NCI-H2081 (cell line): ENCODE data around the gene IRAK1.

Source experiments
- DNase-seq, 2 experiments: peaks; one replicate each; lab custom pipeline; 2025; lab: John Stamatoyannopoulos, UW

The IRAK1 gene

DNA sequence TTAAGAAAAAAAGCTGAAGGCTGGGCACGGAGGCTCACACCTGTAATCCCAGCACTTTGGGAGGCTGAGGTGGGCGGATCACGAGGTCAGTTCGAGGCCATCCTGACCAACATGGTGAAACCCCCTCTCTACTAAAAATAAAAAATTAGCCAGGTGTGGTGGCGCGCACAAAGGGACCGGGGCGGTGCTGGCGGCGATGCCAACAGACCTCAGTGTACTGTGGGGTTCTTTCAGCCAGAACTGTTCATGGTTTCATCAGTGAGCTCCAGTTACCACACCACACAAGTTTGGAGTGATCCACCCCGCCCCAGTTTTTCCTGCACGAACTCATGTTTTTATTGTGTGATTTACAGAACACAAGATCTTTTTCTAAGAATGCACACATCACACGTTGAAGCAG is 21.2 kb upstream of the IRAK1 start:
- no peak for DNase-seq

DNA sequence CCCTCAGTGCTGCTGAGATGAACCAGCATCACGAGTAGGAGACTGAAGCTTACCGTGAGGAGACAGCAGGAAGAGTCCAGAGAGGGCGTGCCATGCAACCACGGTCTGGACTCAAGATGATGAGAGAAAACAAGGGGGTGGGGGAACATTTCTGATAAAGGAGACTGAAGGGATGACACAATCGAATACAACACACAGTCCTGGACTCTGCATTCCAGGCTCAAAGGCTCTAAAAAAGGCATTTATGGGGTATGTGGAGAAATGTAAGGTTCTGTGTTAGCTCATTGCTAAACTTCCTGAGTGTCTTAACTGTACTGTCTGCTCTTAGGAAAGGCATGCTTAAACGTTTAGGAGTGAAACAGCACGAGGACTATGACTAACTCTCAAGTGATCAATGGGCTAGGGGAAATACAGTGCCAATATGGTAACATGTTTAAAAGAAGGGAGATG is 20.6 kb upstream of the IRAK1 start:
- DNase-seq, result no peak

DNA sequence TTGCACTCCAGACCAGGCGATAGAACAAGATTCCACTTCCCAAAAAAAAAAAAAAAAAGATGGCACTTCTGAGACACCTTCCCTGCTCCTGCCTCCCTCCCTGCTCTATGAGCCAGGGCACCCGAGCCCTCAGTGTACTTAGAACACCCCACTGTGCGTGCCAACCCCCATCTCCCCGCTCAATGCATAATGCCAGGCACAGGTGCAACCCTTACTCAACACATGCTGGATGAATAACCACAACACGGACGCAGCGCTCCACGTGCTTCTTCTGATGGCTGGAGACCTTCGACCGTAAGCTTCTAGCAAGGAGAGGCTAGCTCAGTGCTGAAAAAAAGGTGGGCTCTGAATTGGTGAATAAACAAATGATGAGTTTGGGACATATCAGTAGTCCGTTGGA is 19.9 kb upstream of the IRAK1 start:
- no peak for DNase-seq

DNA sequence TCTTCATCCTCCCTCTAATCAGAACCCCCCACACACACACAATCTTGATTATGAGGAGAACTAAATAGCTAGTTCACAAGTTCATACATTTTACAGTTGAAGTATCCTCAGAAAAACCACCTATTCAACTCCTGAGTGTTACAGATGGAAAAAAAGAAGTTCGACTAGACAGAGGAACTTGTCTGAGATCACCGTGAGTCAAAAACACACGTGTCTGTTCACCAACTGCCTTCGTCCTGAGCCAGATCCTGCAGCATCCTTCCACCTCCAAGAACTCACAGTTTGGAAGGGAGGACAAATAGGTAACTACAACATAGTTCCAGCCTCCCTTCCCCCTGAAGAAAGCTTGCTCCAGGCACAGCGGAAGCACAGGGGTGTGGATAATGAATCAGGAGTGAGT is 19.0 kb upstream of the IRAK1 start:
- no peak for DNase-seq

DNA sequence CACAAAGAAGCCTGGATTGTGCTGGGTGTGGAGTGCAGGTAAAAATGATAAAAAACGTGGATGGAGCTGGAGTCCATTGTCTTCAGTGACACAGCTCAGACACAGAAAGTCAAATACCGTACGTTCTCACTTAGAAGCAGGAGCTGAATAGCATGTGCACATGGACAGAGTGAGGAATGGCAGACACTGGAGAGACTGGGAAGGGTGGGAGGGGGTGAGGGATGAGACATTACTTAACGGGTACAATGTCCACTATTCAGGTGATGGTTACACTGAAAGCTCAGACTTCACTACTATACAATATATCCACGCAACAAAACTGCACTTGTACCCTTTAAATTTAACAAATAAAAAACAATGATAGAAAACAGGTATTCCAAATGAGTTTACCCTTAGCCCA is 18.1 kb upstream of the IRAK1 start:
- no peak for DNase-seq

DNA sequence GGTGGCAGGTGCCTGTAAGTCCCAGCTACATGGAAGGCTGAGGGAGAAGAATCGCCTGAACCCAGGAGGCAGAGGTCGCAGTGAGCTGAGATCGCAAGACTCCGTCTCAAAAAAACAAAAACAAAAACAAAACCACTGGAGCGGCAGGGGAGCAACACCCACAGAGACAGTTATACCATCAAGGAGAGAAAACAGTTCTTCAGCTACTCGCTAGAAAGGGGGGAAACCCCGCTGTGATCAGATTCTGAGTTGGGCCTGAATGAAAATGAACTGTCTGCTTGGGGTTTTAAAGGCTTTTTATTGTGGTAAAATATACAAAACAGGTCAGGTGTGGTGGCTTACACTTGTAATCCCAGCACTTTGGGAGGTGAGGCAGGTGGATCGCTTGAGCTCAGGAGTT is 16.8 kb upstream of the IRAK1 start:
- DNase-seq, result no peak

DNA sequence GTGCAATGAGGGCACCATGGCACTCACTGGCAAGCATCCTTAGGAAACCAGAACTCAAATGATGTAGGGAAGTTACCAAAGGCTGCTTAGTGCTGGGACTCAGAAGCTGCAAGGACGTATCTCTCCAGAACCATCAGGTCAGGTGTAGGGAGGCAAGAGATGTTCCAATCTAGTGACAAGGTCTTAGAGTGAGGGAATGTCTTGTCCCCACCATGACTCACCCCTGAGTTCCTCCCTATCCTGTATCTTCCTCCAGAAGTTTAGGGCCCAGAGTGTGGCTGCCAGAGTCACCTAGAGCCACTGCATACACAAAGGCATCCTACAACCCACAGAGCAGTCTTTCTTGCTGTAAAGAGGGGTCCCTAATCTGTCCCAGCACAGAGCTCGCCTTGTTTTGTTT is 14.1 kb upstream of the IRAK1 start:
- no peak for DNase-seq

DNA sequence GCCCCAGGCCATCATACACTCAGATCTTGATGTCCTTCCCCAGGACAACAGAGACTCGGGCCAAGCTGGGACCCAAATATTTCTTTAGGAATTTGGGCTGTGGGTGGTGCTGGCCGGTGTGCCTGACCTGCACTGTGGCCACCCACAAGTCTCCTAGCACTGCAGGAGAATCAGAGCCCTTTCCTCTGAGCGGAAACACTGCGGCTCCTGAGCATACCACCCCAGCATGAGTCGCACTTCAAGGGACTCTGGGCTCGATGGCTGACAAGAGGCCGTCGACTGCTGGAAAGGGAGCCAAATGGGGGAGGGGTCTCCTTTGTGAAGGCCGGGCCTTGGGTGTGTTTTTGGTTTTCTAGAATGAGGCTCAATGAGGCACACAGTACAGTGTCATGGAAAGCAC is 13.0 kb upstream of the IRAK1 start:
- no peak for DNase-seq

DNA sequence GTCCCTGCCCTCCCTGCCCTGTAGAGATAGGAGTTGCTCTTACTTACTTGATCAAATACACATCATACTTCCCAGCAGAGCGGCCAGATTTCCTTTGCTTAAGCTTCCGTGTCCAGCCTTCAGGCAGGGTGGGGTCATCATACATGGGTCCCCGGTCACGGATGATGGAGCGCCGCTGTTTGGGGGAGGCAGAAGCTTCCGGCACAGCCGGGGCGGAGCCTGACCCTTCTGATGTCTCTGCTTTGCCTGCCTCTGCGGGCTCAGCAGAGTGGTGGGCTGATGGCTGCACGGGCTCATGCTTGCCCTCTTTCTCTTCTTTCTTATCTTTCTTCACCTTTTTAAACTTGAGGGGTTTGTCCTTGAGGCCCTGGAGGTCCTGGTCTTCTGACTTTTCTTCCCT is 12.5 kb upstream of the IRAK1 start:
- DNase-seq, result no peak

DNA sequence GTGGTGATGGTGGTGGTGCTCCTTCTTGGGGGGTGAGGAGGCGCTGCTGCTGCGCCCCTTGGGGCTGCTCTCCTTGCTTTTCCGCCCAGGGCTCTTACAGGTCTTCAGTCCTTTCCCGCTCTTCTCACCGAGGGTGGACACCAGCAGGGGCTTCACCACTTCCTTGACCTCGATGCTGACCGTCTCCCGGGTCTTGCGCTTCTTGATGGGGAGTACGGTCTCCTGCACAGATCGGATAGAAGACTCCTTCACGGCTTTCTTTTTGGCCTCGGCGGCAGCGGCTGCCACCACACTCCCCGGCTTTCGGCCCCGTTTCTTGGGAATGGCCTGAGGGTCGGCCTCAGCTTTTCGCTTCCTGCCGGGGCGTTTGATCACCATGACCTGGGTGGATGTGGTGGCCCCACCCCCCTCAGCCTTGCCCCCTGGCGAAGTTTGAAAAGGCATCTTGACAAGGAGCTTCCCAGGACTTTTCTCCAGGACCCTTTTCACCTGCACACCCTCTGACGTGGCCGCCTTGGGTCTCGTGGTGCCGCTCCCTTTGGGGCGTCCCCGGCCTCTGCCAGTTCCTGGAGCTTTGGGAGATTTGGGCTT is 11.1 kb upstream of the IRAK1 start:
- no peak for DNase-seq

DNA sequence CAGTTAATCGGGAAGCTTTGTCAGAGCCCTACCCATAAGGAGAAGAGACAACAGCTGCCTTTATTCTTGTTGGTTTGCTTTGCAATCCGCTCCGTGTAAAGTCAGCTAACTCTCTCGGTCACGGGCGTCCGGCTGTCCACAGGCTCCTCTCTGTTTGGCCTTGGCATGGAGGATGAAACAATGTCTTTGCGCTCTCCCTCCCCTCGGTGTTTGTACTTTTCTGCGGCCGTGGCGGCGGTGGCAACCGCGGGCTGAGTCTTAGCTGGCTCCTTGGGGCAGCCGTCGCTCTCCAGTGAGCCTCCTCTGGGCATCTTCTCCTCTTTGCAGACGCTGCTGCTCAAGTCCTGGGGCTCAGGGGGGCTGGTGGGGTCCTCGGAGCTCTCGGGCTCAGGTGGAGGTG is 10.6 kb upstream of the IRAK1 start:
- no peak for DNase-seq

DNA sequence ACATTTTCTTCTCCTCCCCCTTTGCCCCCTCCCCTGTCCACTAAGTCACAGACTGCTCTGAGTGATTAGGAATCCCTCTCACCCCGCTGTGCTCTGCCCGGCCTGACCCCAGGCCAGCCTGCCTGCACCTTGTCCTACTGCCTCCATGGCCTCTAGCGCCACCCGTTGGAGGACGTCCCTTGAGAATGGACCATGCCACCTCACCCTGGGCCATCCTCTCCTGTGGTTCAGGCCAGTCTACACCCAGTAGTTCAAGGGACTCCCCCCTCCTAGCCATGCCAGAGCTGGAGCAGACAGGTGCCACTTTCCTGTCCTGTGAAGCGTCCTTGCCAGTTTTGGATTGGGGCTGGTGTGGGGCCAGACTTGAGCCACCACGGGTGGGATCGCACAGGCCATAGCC is 9.7 kb upstream of the IRAK1 start:
- no peak for DNase-seq

DNA sequence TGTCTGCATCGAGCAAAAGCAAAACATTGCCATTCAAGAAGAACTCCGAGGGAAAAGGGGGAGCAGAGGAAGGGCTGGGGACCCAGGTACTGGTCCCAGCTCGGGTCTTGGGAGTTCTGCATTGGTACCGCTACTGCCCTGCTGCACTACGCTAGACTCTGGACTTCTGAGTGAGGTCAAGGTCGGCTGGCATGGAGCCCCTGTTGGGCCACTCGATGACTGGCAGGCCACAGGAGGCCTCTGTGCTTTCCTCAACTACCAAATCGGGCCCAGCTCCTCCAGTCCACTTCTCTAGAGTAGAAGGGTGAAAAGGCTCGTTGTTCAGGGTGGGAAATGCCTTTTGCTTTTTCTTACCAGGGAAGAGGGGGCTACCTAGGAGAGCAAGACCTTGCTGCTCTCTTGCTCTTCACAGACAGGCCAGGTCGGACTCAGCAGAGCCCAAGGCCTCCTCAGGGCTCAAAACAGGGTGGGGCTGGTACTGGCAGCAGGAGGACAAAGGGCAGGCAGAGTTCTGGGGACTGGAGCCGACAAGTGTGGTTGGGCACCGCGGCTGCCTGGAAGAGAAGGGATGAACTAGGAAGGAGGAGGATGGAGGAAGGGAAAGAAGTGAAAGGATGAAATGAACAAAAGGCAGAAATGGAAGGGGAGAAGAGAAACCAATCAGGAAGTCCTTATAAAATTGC is 8.9 kb upstream of the IRAK1 start:
- DNase-seq, result no peak

DNA sequence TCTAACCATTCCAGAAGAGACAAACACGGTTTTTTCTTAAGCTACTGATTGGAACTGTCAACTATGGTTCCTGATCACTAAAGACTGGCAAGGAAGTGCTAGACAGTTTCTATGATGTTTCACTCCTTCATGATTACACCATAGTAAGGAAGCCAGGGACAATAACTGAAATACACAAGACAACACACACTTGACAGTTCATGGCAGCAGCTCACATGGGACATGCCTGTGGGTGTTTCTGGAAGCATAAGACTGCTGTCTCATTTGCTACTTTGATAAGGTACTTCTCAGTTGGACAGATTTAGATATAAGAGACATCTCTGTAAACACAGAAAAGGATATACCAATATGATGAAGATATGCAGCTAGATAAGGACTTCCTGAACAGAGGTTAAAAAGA is 8.3 kb upstream of the IRAK1 start:
- DNase-seq, result no peak

DNA sequence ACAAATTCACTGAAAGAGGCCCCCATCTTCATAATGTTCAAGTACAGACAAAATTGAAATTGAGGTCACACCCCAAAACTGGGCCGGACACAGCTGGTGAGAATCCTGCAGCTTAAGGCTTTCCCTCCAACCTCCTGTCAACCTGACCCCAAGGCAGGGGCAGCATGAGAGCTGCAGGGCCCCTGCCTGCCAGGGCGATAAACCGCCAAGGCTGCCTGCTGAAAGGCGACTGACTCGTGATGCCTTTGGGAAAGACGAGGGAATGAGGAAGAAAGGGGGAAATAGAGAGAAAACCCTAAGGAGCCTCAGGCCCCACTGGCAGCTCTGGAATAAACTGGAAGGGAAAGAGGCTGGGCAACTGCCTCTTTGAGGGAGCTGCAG is 7.3 kb upstream of the IRAK1 start:
- DNase-seq, result no peak

DNA sequence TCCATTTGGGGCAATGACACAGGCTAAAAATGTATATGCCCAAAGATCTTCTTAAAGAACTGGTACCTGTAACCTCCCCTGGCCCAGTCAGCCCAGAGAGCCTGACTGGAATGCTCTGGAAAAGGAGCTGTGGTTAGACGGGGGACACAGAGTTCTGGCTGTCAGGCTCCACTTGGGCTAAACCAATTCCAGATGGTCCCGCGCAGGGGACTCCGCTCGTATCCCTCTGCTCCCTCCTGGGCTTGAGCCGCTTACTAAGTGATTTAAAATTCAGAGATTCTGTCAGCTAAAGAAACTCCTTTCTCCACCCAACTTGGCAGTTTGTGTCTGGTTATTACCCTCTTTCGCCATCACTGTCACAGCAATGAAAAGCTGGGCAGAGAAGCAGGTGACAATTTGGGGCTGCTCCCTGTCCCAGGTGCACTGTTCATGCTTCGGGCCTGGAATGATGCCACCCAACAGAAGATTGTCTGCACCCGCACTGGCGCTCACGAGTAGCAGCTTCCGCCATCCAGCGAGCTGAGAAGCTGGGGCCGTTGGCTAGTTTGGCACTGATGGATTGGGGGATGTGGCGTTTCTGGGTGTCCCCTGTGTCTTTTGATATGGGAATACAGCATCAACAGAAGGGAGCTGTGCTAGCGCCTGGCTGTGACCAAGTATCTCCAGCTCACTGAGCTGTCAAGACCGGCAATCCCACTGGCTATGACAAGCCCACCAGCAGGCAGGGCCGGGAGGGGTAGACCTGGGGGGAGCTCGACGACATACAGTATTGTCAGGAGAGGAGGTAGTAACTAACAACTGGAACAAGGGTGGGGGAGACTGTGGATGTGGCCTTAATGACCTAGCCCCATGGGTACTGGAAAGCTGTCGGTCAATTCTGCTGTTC is 6.7 kb upstream of the IRAK1 start:
- no peak for DNase-seq

DNA sequence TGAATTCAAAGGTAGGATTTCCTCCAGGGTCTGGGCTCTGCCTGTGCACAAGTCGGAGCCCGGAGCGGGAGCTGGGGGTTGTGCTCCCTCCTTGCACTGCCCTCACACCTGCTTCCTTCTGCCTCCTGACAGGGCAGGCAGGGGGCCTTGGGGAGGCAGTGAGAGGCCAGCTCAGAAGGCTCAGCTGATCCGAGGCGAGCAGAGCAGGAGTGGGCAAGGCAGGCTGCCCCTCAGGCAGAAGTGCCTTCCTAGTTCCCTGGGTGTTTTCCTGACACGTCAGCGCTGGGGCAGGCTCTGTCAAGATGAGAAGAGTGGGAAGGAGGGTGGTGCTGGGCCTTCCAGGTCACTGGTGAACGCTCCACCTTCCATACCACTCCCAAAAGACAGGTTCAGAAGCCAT is 5.5 kb upstream of the IRAK1 start:
- no peak for DNase-seq

DNA sequence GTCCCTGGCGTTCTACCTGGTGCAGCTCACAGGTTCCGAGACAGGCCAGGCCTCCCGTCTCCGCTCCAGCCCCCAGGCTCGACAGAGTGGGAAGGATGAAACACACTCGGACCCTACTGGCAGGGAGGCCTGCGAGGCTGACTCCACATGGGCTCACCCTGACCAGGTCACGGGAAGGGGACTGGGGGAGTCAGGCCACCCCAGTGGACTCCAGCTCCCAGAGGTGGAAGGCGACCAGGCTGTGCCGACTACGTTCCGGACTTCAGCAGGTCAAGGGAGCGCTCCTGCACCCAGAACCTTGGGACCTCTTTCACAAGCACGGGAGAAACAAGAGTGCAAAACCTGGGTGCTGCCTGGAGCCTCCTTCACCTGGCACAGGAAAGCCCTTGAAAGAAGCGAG is 4.6 kb upstream of the IRAK1 start:
- no peak for DNase-seq

DNA sequence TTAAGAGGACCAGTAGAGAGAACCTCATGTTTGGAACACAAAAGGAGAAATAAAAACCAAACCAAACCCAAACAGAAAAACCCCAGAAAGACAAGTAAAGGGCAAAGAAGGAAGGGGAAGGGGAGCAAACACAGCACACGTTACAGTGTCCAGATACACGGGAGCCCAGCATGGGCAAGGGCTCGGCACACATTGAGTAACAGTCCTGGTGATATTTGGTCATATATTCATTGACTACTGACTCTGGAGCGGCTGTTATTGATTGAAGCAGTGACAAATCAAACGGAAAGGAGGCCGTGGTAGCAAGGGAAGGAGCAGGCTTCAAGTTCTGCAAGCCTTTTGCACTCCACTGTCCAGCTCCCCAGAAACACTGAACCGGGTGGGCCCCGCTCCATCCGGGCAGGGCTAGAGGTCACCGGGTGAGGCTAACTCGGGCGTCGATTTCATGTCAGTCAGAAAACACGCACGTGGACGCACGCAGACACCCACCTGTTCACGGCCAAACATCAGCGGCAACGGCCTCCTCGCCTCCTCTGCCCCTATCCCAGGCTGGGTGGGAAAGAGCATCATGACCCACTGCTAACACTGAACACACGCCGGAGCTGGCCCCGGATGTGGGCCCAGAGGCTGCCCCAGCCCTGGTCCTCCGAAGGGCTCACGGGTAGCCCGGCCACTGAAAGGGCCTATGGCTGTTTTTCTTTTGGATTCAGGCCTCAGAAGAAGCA is 3.7 kb upstream of the IRAK1 start:
- no peak for DNase-seq

DNA sequence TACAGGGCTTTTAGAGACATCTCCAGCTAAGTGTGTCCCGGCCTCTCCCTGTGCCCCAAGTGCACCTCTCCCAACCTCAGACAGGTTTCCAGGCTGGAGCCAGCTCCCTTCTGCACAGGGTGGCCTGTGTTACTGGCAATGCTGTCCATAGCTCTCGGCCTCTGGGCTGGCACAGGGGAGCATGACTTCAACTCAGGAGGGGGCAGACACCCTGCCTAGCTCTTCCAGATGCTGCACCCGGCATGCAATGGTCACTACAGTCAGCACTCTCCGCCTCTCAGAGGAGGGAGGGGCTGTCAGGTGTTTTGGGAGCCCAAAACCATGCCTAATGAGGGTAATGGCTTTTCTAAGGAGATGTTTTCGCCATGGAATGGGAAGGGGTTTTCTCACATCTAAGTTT is 2.4 kb upstream of the IRAK1 start:
- DNase-seq, result no peak

DNA sequence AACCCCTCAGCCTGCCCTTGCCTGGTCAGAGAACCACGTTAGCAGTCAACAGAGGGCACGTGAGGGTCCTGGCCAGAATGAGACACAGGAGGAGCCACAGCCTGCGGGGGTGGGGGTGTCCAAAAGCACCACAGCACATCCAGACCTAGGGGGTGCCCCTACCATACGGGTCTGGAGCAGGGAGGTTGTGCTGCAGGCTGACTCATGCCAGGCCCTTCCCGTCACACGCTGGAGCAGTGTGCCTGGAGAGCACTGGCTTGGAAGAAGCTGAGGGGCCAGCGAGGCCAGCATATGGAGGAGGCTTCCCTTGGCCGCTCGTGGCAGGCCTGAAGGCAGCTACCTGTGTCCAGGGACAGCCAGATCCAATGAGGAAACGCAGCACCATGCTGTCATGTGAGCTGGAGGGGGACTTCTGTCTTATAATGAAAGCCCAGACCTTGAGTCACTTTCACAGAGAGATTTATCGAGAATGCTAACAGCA is 1.5 kb upstream of the IRAK1 start:
- no peak for DNase-seq

DNA sequence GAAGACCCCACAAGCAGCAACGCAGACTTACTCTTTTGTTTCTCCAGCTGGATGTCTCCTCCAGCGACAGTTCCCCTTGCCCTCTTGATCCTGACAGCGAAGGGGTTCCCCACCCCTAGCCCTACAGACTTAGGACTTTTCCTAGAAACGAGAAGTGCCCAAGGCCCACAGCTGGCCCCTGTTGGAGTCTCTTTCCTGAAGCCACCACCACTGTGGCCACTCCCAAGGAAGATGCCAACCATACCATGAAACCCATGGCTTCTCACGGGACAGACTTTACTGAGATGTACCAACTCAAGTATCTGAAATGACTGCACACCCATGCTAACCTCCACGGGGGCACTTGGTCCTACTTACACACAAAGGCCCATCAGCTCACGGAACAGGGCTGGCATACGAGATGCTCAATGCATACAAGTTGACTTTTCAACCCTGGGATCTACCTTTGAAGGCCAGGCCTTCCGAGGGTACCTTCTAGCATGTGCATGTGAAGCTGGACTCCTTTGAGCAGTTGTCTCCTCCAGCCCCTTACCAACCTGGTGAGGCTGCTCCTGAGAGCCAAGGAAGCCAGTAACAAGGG is 924 bp upstream of the IRAK1 start:
- no peak for DNase-seq
